ENCODE data around the gene IMPDH1.

Gene IMPDH1

GRCh38 chr7:128442356-128442755 lies 32.6 kb upstream of the IMPDH1 start:
- Histone ChIP-seq H3K9ac (no peak overlapping the region), H3K36me3 (no peaks in the 10 kb centered on the region), H3K4me3 (no peak overlapping the region), H3K4me1 (peaks cover 0 to 29% (median 3%) of the 10 kb centered on the region in 10 experiments; a peak in 6 of 20 replicates), H3K27ac (no peak overlapping the region), H4K20me1 (no peaks in the 10 kb centered on the region), H3K9me3 (replicated peaks in 1 of 11) (no peaks in the 10 kb centered on the region), H3K4me2 (no peak overlapping the region), H3K27me3 (no peaks in the 10 kb centered on the region)
- no peak for TF ChIP-seq Cebpa-rat (IDR thresholded peaks at IDR 0.05)

DNA sequence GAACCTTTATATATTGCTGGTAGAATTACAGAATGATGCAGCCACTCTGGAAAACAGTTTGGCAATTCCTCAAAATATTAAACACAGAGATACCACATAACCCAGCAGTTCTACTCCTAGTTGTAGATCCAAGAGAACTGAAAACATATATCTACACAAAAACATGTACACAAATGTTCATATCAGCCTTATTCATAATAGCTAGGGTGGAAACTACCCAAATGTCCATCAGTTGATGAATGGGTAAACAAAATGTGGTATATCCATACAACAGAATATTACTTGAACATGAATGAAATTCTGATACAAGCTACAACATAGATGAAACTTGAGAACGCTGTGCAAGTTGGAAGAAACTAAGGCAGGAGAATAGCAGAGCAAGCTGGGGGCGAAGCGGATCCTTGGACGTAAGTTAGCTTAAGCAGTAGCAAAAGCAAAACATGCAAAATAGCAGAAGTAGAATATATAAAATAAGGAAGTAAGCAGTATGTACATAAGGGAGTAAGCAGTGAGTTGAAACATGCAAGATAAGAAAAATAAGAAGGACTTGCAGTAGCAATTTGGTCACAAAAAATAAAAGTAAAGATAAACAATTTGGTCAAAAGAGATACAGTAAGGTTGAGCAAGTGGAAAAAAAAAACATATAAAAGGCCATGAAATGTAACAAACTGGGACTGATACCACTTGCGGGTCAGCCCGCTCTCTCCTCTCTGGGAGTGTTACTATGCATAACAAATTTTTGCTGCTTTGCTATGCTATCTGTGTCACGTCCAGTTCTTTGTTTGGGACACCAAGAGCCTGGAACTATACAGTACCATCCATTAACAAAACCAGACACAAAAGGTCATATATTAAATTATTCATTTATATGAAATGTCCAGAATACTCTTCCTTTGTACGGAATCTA lies 27.9 kb upstream of the IMPDH1 start:
- no peak for TF ChIP-seq Cebpa-rat (IDR thresholded peaks at IDR 0.05)
- H3K36me3 ChIP-seq: no peaks in the 10 kb centered on the region
- no peaks in the 10 kb centered on the region for H4K20me1 ChIP-seq
- H3K27me3 ChIP-seq: no peaks in the 10 kb centered on the region
- peak overlapping the region in 3 of 11 experiments; percentile 64 to 74 (median 68); a peak in 7 of 22 replicates for H3K4me2 ChIP-seq
- peak overlapping the region in 1 of 11 experiments; percentile 18; a peak in 1 of 22 replicates for H3K9ac ChIP-seq
- H3K4me1 ChIP-seq: peaks cover 0 to 28% (median 3%) of the 10 kb centered on the region in 10 experiments; a peak in 6 of 20 replicates
- H3K27ac ChIP-seq: peak overlapping the region in 3 of 11 experiments; percentile 55 to 67 (median 55); a peak in 6 of 22 replicates
- no peaks in the 10 kb centered on the region for H3K9me3 ChIP-seq (replicated peaks in 1 of 11)
- H3K4me3 ChIP-seq: no peak overlapping the region

GRCh38 chr7:128435327-128435686 lies 25.5 kb upstream of the IMPDH1 start:
- no peak overlapping the region for H3K4me3 ChIP-seq
- no peak overlapping the region for H3K27ac ChIP-seq
- no peak overlapping the region for H3K4me2 ChIP-seq
- no peaks in the 10 kb centered on the region for H3K9me3 ChIP-seq (replicated peaks in 1 of 11)
- no peaks in the 10 kb centered on the region for H3K36me3 ChIP-seq
- H3K27me3 ChIP-seq: no peaks in the 10 kb centered on the region
- peaks cover 0 to 28% (median 2%) of the 10 kb centered on the region in 10 experiments; a peak in 6 of 20 replicates for H3K4me1 ChIP-seq
- no peak overlapping the region for H3K9ac ChIP-seq
- no peak for TF ChIP-seq Cebpa-rat (IDR thresholded peaks at IDR 0.05)
- H4K20me1 ChIP-seq: no peaks in the 10 kb centered on the region

- no peak for TF ChIP-seq Cebpa-rat (IDR thresholded peaks at IDR 0.05)
- Histone ChIP-seq H3K4me2 (no peak overlapping the region), H3K9me3 (replicated peaks in 1 of 11) (no peaks in the 10 kb centered on the region), H3K27ac (no peak overlapping the region), H3K4me1 (peaks cover 0 to 28% (median 2%) of the 10 kb centered on the region in 10 experiments; a peak in 6 of 20 replicates), H3K36me3 (no peaks in the 10 kb centered on the region), H3K4me3 (no peak overlapping the region), H3K27me3 (no peaks in the 10 kb centered on the region), H3K9ac (no peak overlapping the region), H4K20me1 (no peaks in the 10 kb centered on the region)
Measured at GRCh38 chr7:128434413-128435326, 24.9 kb upstream of the IMPDH1 start.

DNA sequence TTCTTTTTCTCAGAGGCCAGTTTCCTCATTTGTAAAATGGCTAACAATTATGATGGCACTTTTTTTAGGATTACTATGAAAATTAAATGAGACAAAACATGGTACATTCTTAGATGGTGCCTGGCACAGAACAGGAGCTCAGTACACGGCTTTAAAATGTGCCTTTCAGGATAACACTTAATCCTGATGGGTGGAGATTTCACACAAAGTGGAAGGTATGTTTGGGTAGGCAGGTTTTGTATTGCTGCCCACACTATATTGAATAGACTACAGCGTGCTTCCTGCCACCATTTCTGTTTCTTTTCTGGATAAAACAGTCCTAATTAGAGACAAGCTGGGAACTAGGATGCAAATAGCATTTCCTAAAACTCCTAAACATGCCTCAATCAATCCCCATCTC lies 22.0 kb upstream of the IMPDH1 start:
- Histone ChIP-seq H3K4me3 (no peak overlapping the region), H3K4me1 (peaks cover 0 to under 1% (median 0%) of the 10 kb centered on the region in 10 experiments; a peak in 2 of 20 replicates), H4K20me1 (no peaks in the 10 kb centered on the region), H3K9ac (no peak overlapping the region), H3K27me3 (no peaks in the 10 kb centered on the region), H3K9me3 (replicated peaks in 1 of 11) (no peaks in the 10 kb centered on the region), H3K27ac (no peak overlapping the region), H3K4me2 (no peak overlapping the region), H3K36me3 (no peaks in the 10 kb centered on the region)
- no peak for TF ChIP-seq Cebpa-rat (IDR thresholded peaks at IDR 0.05)

- Histone ChIP-seq H3K27me3 (no peaks in the 10 kb centered on the region), H4K20me1 (no peaks in the 10 kb centered on the region), H3K36me3 (no peaks in the 10 kb centered on the region), H3K27ac (no peak overlapping the region), H3K4me2 (no peak overlapping the region), H3K9ac (no peak overlapping the region), H3K9me3 (replicated peaks in 1 of 11) (no peaks in the 10 kb centered on the region), H3K4me1 (no peaks in the 10 kb centered on the region; a peak in 1 of 20 replicates), H3K4me3 (no peak overlapping the region)
- no peak for TF ChIP-seq Cebpa-rat (IDR thresholded peaks at IDR 0.05)
Measured at GRCh38 chr7:128431221-128431620, 21.4 kb upstream of the IMPDH1 start.

DNA sequence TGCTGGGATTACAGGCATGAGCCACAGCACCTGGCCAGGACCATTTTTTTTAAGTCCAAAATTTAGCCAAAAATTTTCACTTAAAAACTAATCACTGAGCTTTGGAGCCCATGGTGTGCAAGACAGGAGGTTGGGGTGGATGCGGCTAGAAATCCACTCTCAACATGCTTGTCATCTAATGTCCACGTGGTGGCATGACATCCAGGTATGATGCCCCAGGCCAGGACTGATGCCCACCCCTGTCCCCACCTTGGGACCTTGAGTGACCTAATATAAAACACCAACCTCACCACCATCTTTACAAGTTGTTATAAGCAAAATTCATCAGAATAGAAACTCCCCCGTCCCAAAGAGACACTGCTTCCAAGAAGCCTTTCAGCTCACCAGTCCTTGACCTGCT lies 20.4 kb upstream of the IMPDH1 start:
- no peaks in the 10 kb centered on the region for H4K20me1 ChIP-seq
- no peaks in the 10 kb centered on the region for H3K36me3 ChIP-seq
- TF ChIP-seq Cebpa-rat (IDR thresholded peaks at IDR 0.05): no peak
- H3K9ac ChIP-seq: no peak overlapping the region
- no peaks in the 10 kb centered on the region; a peak in 1 of 20 replicates for H3K4me1 ChIP-seq
- no peak overlapping the region for H3K4me2 ChIP-seq
- no peak overlapping the region for H3K27ac ChIP-seq
- no peaks in the 10 kb centered on the region for H3K27me3 ChIP-seq
- H3K9me3 ChIP-seq (replicated peaks in 1 of 11): no peaks in the 10 kb centered on the region
- no peak overlapping the region for H3K4me3 ChIP-seq

DNA sequence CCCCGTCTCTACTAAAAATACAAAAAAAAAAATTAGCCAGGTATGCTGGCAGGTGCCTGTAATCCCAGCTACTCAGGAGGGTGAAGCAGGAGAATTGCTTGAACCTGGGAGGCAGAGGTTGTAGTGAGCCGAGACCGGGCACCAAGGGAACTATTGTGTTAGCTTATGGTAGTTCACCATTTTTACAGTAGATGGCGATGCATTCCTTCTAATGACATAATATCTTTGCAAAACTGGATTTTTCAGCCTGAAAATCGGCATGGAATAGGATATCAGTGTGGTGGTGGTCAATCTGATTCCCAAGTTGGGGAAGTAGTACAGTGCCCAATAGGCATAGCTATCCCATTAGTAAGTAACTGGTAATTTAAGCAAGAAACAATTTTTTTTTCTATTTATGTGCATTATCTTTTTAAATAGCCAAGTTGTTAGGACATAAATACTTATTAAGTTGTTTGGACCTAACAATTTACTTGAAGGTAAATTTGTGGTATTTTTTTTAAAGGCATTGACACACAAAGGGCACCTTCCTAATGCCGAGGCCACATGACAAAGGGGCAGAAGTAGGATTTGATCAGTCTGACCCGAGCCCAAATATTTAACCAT lies 17.6 kb upstream of the IMPDH1 start:
- Histone ChIP-seq H3K4me1 (peaks cover 0 to 5% (median 0%) of the 10 kb centered on the region in 10 experiments; a peak in 4 of 20 replicates), H3K36me3 (no peaks in the 10 kb centered on the region), H3K9ac (no peak overlapping the region; a peak in 1 of 22 replicates), H3K27ac (no peak overlapping the region), H3K27me3 (no peaks in the 10 kb centered on the region), H3K4me2 (no peak overlapping the region), H4K20me1 (no peaks in the 10 kb centered on the region), H3K4me3 (no peak overlapping the region), H3K9me3 (replicated peaks in 1 of 11) (no peaks in the 10 kb centered on the region)
- TF ChIP-seq Cebpa-rat (IDR thresholded peaks at IDR 0.05): no peak

- Histone ChIP-seq H3K4me2 (no peak overlapping the region), H3K4me3 (no peak overlapping the region), H4K20me1 (no peaks in the 10 kb centered on the region), H3K27me3 (no peaks in the 10 kb centered on the region), H3K36me3 (no peaks in the 10 kb centered on the region), H3K4me1 (peaks cover 0 to 10% (median 4%) of the 10 kb centered on the region in 10 experiments; a peak in 13 of 20 replicates), H3K9ac (no peak overlapping the region), H3K27ac (no peak overlapping the region), H3K9me3 (replicated peaks in 1 of 11) (no peaks in the 10 kb centered on the region)
- no peak for TF ChIP-seq Cebpa-rat (IDR thresholded peaks at IDR 0.05)
Measured at GRCh38 chr7:128425850-128426249, 16.1 kb upstream of the IMPDH1 start.
